ENCODE results near the gene MAN2B2.

- TF ChIP-seq POLR2A (IDR thresholded peaks at IDR 0.05) = no peak
- TF ChIP-seq CTCF (IDR thresholded peaks at IDR 0.05) = no peak
Observed at GRCh38 chr4:6542951-6543350, 32.0 kb upstream of the MAN2B2 start.

All from breast epithelium (tissue), 3 donors.